Naive thymus-derived CD4-positive, alpha-beta T cell (primary cell): Measurements from ENCODE around the gene ZNF502. TPM values are rescaled to one million over a fixed set of nuclear protein-coding genes. Genes with fewer than 3 reads are reported as not detected.

ENCODE experiments used
- ATAC-seq: fragments of 150-1000 bp; cut with Tn5 transposase; 2 replicates; pipeline ENCODE4 v1.10.0; 2021; ENCODE audit warnings: mild to moderate bottlenecking, moderate library complexity
- CTCF ChIA-PET: fragments of 350-600 bp; sonication (Branson Sonifier 250); formaldehyde crosslinking; loops from one replicate; lab custom pipeline; 2021; ENCODE audit warnings: antibody characterized with exemption; lab: Charles Lee
- POLR2A ChIA-PET: fragments of 350-600 bp; sonication (Branson Sonifier 250); formaldehyde crosslinking; loops from one replicate; lab custom pipeline; 2021; ENCODE audit warnings: antibody characterized with exemption, inconsistent platforms; lab: Charles Lee
- DNase-seq, 9 donors: peaks; one replicate each; pipeline versions ENCODE4 v3.0.0 to v3.0.0-alpha.2; 2020 to 2022; ENCODE audit warnings: mixed read lengths in 1 of 9
- H3K27ac ChIP-seq: one replicate; pipeline ENCODE4 v1.7.0; 2013; ENCODE audit warnings: mild to moderate bottlenecking, low read depth, low read length, moderate library complexity
- H3K27me3 ChIP-seq, 2 donors: one replicate each; pipeline ENCODE4 v1.7.0; 2013; ENCODE audit warnings: low read length in 2 of 2, mild to moderate bottlenecking in 2 of 2, moderate library complexity in 2 of 2; ENCODE audit not compliant: control insufficient read depth in 2 of 2, insufficient read depth in 2 of 2
- H3K36me3 ChIP-seq, 3 experiments: 1 replicate in 2 of 3; 2 replicates in 1 of 3; pipeline ENCODE4 v1.7.0; 2013; ENCODE audit warnings: low read length in 3 of 3, mild to moderate bottlenecking in 3 of 3, moderate library complexity in 1 of 3; ENCODE audit not compliant: insufficient read depth in 3 of 3, control insufficient read depth in 2 of 3
- H3K4me1 ChIP-seq, 2 donors: one replicate each; pipeline ENCODE4 v1.7.0; 2013; ENCODE audit warnings: low read length in 2 of 2, mild to moderate bottlenecking in 2 of 2, moderate library complexity in 1 of 2; ENCODE audit not compliant: control insufficient read depth in 2 of 2, insufficient read depth in 2 of 2
- H3K4me3 ChIP-seq: 2 replicates; pipeline ENCODE4 v1.7.0; 2013; ENCODE audit warnings: mild to moderate bottlenecking, low read length
- H3K9me3 ChIP-seq, 3 experiments: 1 replicate in 2 of 3; 2 replicates in 1 of 3; pipeline ENCODE4 v1.7.0; 2013; ENCODE audit warnings: low read length in 3 of 3; ENCODE audit not compliant: control insufficient read depth in 2 of 3
- H3K27ac Mint-ChIP-seq, 9 donors: one replicate each; pipeline ENCODE4 v1.8.0; 2020 to 2022; ENCODE audit warnings: mixed read lengths in 9 of 9, mild to moderate bottlenecking in 8 of 9, moderate library complexity in 5 of 9, inconsistent platforms in 2 of 9
- H3K27me3 Mint-ChIP-seq, 5 donors: one replicate each; pipeline ENCODE4 v1.8.0; 2021 to 2022; ENCODE audit warnings: mixed read lengths in 5 of 5, mild to moderate bottlenecking in 1 of 5
- H3K36me3 Mint-ChIP-seq, 5 donors: one replicate each; pipeline ENCODE4 v1.8.0; 2020 to 2022; ENCODE audit warnings: mixed read lengths in 5 of 5, mild to moderate bottlenecking in 3 of 5, inconsistent platforms in 1 of 5
- H3K4me1 Mint-ChIP-seq, 7 donors: one replicate each; pipeline ENCODE4 v1.8.0; 2020 to 2022; ENCODE audit warnings: mixed read lengths in 7 of 7, mild to moderate bottlenecking in 3 of 7, inconsistent platforms in 1 of 7
- H3K4me3 Mint-ChIP-seq, 10 donors: one replicate each; pipeline ENCODE4 v1.8.0; 2020 to 2022; ENCODE audit warnings: mild to moderate bottlenecking in 10 of 10, mixed read lengths in 10 of 10, moderate library complexity in 6 of 10, inconsistent platforms in 2 of 10
- H3K9me3 Mint-ChIP-seq, 11 donors: one replicate each; pipeline ENCODE4 v1.8.0; 2020 to 2022; ENCODE audit warnings: mixed read lengths in 11 of 11, mild to moderate bottlenecking in 4 of 11, inconsistent platforms in 1 of 11, moderate library complexity in 1 of 11
- intact Hi-C, 2 donors: fragments of 100-400 bp; cut with micrococcal nuclease; formaldehyde crosslinking; loops; one replicate each; pipeline ENCODE4 v1.15.1; 2023
- polyA plus RNA-seq, 2 donors: library from polyadenylated mRNA; unstranded; fragments of 300-500 nt; fragmentation: Illumina TruSeq; gene quantifications; one replicate each; pipeline ENCODE4 v1.2.3, GENCODE V29; 2021
- total RNA-seq, 6 experiments: library from RNA in 5 of 6; stranded (reverse) in 5 of 6; gene quantifications; 1 replicate in 5 of 6; 2 replicates in 1 of 6; pipeline ENCODE4 v1.2.3 and lab custom pipeline; 2021 to 2026

Gene ZNF502
- total and polyA plus RNA-seq, 7 experiments from 2014 or later, result 1.1 to 6.1 (median 4.3) TPM

DNA sequence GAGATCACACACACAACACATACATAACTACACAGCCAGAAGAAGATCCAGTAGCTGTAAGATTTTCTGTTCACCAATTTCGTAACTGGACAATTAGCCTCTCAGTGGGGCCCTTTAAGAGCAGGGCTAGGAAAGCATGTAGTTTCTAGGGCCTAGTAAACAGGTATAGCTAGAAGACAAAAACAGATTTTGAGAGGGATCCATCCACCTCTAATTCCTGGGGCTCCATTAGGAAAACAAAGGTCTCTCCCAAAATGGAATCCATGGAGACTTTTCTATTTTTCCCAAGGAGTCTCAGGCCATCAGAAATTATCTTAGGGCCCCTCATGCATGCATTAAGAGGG lies 59.6 kb downstream of the ZNF502 start:
- no peak for DNase-seq
- ATAC-seq, result no peak
- H3K9me3 Mint-ChIP-seq, result peaks cover 5 to 41% (median 16%) of the 10 kb centered on the region in 11 donors
- intact Hi-C loops, result no loop called here
- no peak overlapping the region for H3K4me3 ChIP-seq
- ChIA-PET CTCF (no interaction called here), POLR2A (no interaction called here)
- H3K27ac ChIP-seq, result no peak overlapping the region
- no peaks in the 10 kb centered on the region for H3K27me3 ChIP-seq
- H3K9me3 ChIP-seq, result peaks cover 0 to 13% (median 3%) of the 10 kb centered on the region in 3 experiments
- no peaks in the 10 kb centered on the region for H3K36me3 ChIP-seq
- no peaks in the 10 kb centered on the region for H3K4me1 ChIP-seq
- peaks cover 0 to 3% (median 2%) of the 10 kb centered on the region in 5 donors for H3K27me3 Mint-ChIP-seq
- H3K4me1 Mint-ChIP-seq, result peaks cover 0 to 3% (median 0%) of the 10 kb centered on the region in 7 donors
- no peak overlapping the region for H3K4me3 Mint-ChIP-seq
- no peak overlapping the region for H3K27ac Mint-ChIP-seq
- peaks cover 0 to 73% (median 10%) of the 10 kb centered on the region in 5 donors for H3K36me3 Mint-ChIP-seq

Other genes with a start within 250 kb of the ZNF502 start
- 10 to 100 TPM; 16.8 to 37.6 (median 24.4) TPM for gene ZNF445, start 235.0 kb upstream of the ZNF502 start, total RNA-seq
- 1 to 10 TPM; 5.1 to 6.7 TPM for gene ZNF445, start 235.0 kb upstream of the ZNF502 start, polyA plus RNA-seq
- 1 to 10 TPM; 1.1 to 4.5 (median 1.7) TPM for gene ZKSCAN7, start 157.5 kb upstream of the ZNF502 start, total RNA-seq
- 1 to 10 TPM; 2.1 to 2.4 TPM for gene ZKSCAN7, start 157.5 kb upstream of the ZNF502 start, polyA plus RNA-seq
- gene ZNF660, start 127.7 kb upstream of the ZNF502 start, total RNA-seq, result 1 to 10 TPM in 1 of 5 experiments, under 1 TPM in 4; 0.02 to 1.7 (median 0.38) TPM
- under 1 TPM in 1 of 2 donors, not detected in 1; 0.41 TPM for gene ZNF660, start 127.7 kb upstream of the ZNF502 start, polyA plus RNA-seq
- 10 to 100 TPM in 3 of 5 experiments, 1 to 10 TPM in 2; 5.5 to 15.6 (median 15.0) TPM for gene ZNF197, start 87.6 kb upstream of the ZNF502 start, total RNA-seq
- gene ZNF197, start 87.6 kb upstream of the ZNF502 start, polyA plus RNA-seq, result 1 to 10 TPM; 5.2 to 5.8 TPM
- gene ZNF35, start 63.9 kb upstream of the ZNF502 start, total RNA-seq, result 1 to 10 TPM; 1.3 to 3.2 (median 2.0) TPM
- 1 to 10 TPM in 1 of 2 donors, under 1 TPM in 1; 0.14 to 1.1 TPM for gene ZNF35, start 63.9 kb upstream of the ZNF502 start, polyA plus RNA-seq
- gene ZNF501, start 17.0 kb downstream of the ZNF502 start, total RNA-seq, result 1 to 10 TPM; 1.1 to 5.3 (median 2.6) TPM
- 1 to 10 TPM; 1.6 to 2.2 TPM for gene ZNF501, start 17.0 kb downstream of the ZNF502 start, polyA plus RNA-seq
- 10 to 100 TPM; 17.5 to 44.4 (median 39.8) TPM for gene KIAA1143, start 49.0 kb downstream of the ZNF502 start, total RNA-seq
- gene KIAA1143, start 49.0 kb downstream of the ZNF502 start, polyA plus RNA-seq, result 10 to 100 TPM; 22.3 to 28.4 TPM
- gene KIF15, start 49.1 kb downstream of the ZNF502 start, total RNA-seq, result 10 to 100 TPM in 1 of 5 experiments, under 1 TPM in 4; 0.11 to 31.9 (median 0.30) TPM
- gene KIF15, start 49.1 kb downstream of the ZNF502 start, polyA plus RNA-seq, result under 1 TPM in 1 of 2 donors, not detected in 1; 0.14 TPM
- 10 to 100 TPM; 12.1 to 25.1 (median 16.4) TPM for gene TMEM42, start 149.3 kb downstream of the ZNF502 start, total RNA-seq
- 10 to 100 TPM; 51.3 to 74.5 TPM for gene TMEM42, start 149.3 kb downstream of the ZNF502 start, polyA plus RNA-seq
- gene TGM4, start 161.9 kb downstream of the ZNF502 start, total RNA-seq, result not detected
- under 1 TPM in 1 of 2 donors, not detected in 1; 0.07 TPM for gene TGM4, start 161.9 kb downstream of the ZNF502 start, polyA plus RNA-seq